H9 (cell line): Measurements from ENCODE around the gene GABBR2. TPM values are rescaled to one million over a fixed set of nuclear protein-coding genes. Genes with fewer than 3 reads are reported as not detected.

Source experiments
- DNase-seq: peaks from one replicate; pipeline ENCODE4 v3.0.0-alpha.2; 2017
- H2AFZ ChIP-seq: one replicate; pipeline ENCODE4 v1.6.1; 2013; ENCODE audit warnings: mild to moderate bottlenecking, low read length, control low read depth, moderate library complexity
- H2AK5ac ChIP-seq: 2 replicates; pipeline ENCODE4 v1.6.1; 2013; ENCODE audit warnings: low read length, control low read depth, mixed read lengths; ENCODE audit not compliant: insufficient read length
- H2BK120ac ChIP-seq: one replicate; pipeline ENCODE4 v1.6.1; 2013; ENCODE audit warnings: low read depth, mild to moderate bottlenecking, low read length, control low read depth, inconsistent platforms; ENCODE audit not compliant: poor library complexity, severe bottlenecking
- H2BK12ac ChIP-seq: 2 replicates; pipeline ENCODE4 v1.6.1; 2013; ENCODE audit warnings: low read length, control low read depth, mixed read lengths, low read depth; ENCODE audit not compliant: insufficient read length
- H2BK15ac ChIP-seq: 2 replicates; pipeline ENCODE4 v1.6.1; 2013; ENCODE audit warnings: low read depth, low read length, control low read depth
- H2BK20ac ChIP-seq: one replicate; pipeline ENCODE4 v1.6.1; 2013; ENCODE audit warnings: low read depth, mild to moderate bottlenecking, low read length, control low read depth, inconsistent platforms; ENCODE audit not compliant: poor library complexity, severe bottlenecking
- H2BK5ac ChIP-seq: 2 replicates; pipeline ENCODE4 v1.6.1; 2013; ENCODE audit warnings: low read length, control low read depth, mixed read lengths; ENCODE audit not compliant: insufficient read length
- H3K14ac ChIP-seq: 2 replicates; pipeline ENCODE4 v1.6.1; 2013; ENCODE audit warnings: low read length, control low read depth; ENCODE audit not compliant: insufficient read depth
- H3K18ac ChIP-seq: 2 replicates; pipeline ENCODE4 v1.6.1; 2013; ENCODE audit warnings: low read depth, mild to moderate bottlenecking, mixed read lengths, low read length, control low read depth; ENCODE audit not compliant: insufficient read length
- H3K23ac ChIP-seq: 2 replicates; pipeline ENCODE4 v1.6.1; 2013; ENCODE audit warnings: low read length, control low read depth, mixed read lengths, low read depth; ENCODE audit not compliant: insufficient read length
- H3K23me2 ChIP-seq: 2 replicates; pipeline ENCODE4 v1.6.1; 2013; ENCODE audit warnings: low read depth, mild to moderate bottlenecking, mixed read lengths, low read length, control low read depth; ENCODE audit not compliant: insufficient read length, poor library complexity, severe bottlenecking
- H3K27ac ChIP-seq: 2 replicates; pipeline ENCODE4 v1.5.1; 2013; ENCODE audit warnings: low read length, control low read depth, mixed read lengths, low read depth; ENCODE audit not compliant: insufficient read length
- H3K27me3 ChIP-seq: 2 replicates; pipeline ENCODE4 v1.6.1; 2013; ENCODE audit warnings: low read length, control low read depth, inconsistent platforms; ENCODE audit not compliant: insufficient read depth
- H3K4ac ChIP-seq: 2 replicates; pipeline ENCODE4 v1.6.1; 2013; ENCODE audit warnings: low read depth, mild to moderate bottlenecking, control low read depth, inconsistent platforms, low read length, moderate library complexity
- H3K4me1 ChIP-seq: 2 replicates; pipeline ENCODE4 v1.6.1; 2013; ENCODE audit warnings: low read length, control low read depth, inconsistent platforms; ENCODE audit not compliant: insufficient read depth
- H3K4me2 ChIP-seq: 2 replicates; pipeline ENCODE4 v1.6.1; 2013; ENCODE audit warnings: low read length, control low read depth, mixed read lengths; ENCODE audit not compliant: insufficient read length, insufficient read depth
- H3K56ac ChIP-seq: 2 replicates; pipeline ENCODE4 v1.6.1; 2013; ENCODE audit warnings: low read depth, mild to moderate bottlenecking, mixed read lengths, low read length, control low read depth; ENCODE audit not compliant: insufficient read length
- H3K79me1 ChIP-seq: 2 replicates; pipeline ENCODE4 v1.6.1; 2013; ENCODE audit warnings: low read depth, mild to moderate bottlenecking, moderate library complexity, low read length, control low read depth, inconsistent platforms; ENCODE audit not compliant: insufficient read depth, poor library complexity, severe bottlenecking
- H3K79me2 ChIP-seq: 2 replicates; pipeline ENCODE4 v1.6.1; 2013; ENCODE audit warnings: low read length, control low read depth, inconsistent platforms; ENCODE audit not compliant: insufficient read depth
- H3K9ac ChIP-seq: 2 replicates; pipeline ENCODE4 v1.6.1; 2013; ENCODE audit warnings: low read length, control low read depth, mixed read lengths; ENCODE audit not compliant: insufficient read length; ENCODE audit errors: extremely low read depth
- H3K9me3 ChIP-seq: one replicate; pipeline ENCODE4 v1.6.1; 2013; ENCODE audit warnings: low read depth, low read length, inconsistent platforms; ENCODE audit not compliant: control insufficient read depth
- H3T11ph ChIP-seq: one replicate; pipeline ENCODE4 v1.6.1; 2013; ENCODE audit warnings: mild to moderate bottlenecking, low read length, control low read depth, inconsistent platforms
- H4K20me1 ChIP-seq: one replicate; pipeline ENCODE4 v1.6.1; 2013; ENCODE audit not compliant: control insufficient read depth, insufficient read length, insufficient read depth
- H4K5ac ChIP-seq: 2 replicates; pipeline ENCODE4 v1.6.1; 2013; ENCODE audit warnings: low read depth, mild to moderate bottlenecking, mixed read lengths, low read length, control low read depth; ENCODE audit not compliant: insufficient read length
- H4K8ac ChIP-seq: replicated peaks from 2 replicates; pipeline ENCODE4 v1.6.1; 2013; ENCODE audit warnings: low read length, control low read depth, mixed read lengths, low read depth; ENCODE audit not compliant: insufficient read length
- H4K91ac ChIP-seq: 2 replicates; pipeline ENCODE4 v1.6.1; 2013; ENCODE audit warnings: low read depth, mild to moderate bottlenecking, moderate library complexity, mixed read lengths, low read length, control low read depth; ENCODE audit not compliant: insufficient read length
- H3K27ac Mint-ChIP-seq, 3 experiments: 2 replicates in 2 of 3; 3 replicates in 1 of 3; pipeline ENCODE4 v1.8.0; 2020 to 2021; ENCODE audit warnings: mixed read lengths in 3 of 3, mild to moderate bottlenecking in 1 of 3, moderate library complexity in 1 of 3
- H3K27me3 Mint-ChIP-seq: 2 replicates; pipeline ENCODE4 v1.8.0; 2021; ENCODE audit warnings: low read depth, mild to moderate bottlenecking, moderate library complexity, mixed read lengths
- H3K36me3 Mint-ChIP-seq, 3 experiments: 2 replicates in 2 of 3; 3 replicates in 1 of 3; pipeline ENCODE4 v1.8.0; 2020 to 2021; ENCODE audit warnings: low read depth in 3 of 3, mixed read lengths in 3 of 3; ENCODE audit not compliant: insufficient read depth in 1 of 3
- H3K4me1 Mint-ChIP-seq, 2 experiments: 2 replicates each; pipeline ENCODE4 v1.8.0; 2020; ENCODE audit warnings: mixed read lengths in 2 of 2
- H3K4me3 Mint-ChIP-seq, 2 experiments: 2 replicates in 1 of 2; 3 replicates in 1 of 2; pipeline ENCODE4 v1.8.0; 2020 to 2021; ENCODE audit warnings: mild to moderate bottlenecking in 2 of 2, mixed read lengths in 2 of 2, moderate library complexity in 1 of 2
- H3K9me3 Mint-ChIP-seq, 2 experiments: 2 replicates in 1 of 2; 3 replicates in 1 of 2; pipeline ENCODE4 v1.8.0; 2020; ENCODE audit warnings: mild to moderate bottlenecking in 2 of 2, mixed read lengths in 2 of 2, moderate library complexity in 1 of 2
- CTCF ChIP-seq: fragments of 200-600 bp; sonication (generic); conservative IDR thresholded peaks from 3 replicates; pipeline ENCODE4 v1.8.0; 2021; ENCODE audit warnings: antibody characterized with exemption, mild to moderate bottlenecking
- WGBS: extraction: QIAGEN DNeasy Blood & Tissue Kit; methylation state at CpG from one replicate; pipeline ENCODE4 v1.1.7; 2013; ENCODE audit warnings: missing lambda C conversion rate, low lambda C conversion rate, mixed read lengths; ENCODE audit not compliant: insufficient read length; ENCODE audit errors: extremely low coverage; 5-methylcytosine and 5-hydroxymethylcytosine counted together
- total RNA-seq: library from RNA; stranded (reverse); gene quantifications from 2 replicates; pipeline ENCODE4 v1.2.1, GENCODE V29; 2021

GABBR2 gene
- total RNA-seq, 1 experiment from 2014 or later = 0.66 TPM

GRCh38 chr9:98658951-98659351 is 49.8 kb downstream of the GABBR2 start:
- Histone ChIP-seq H2AFZ (no peak overlapping the region), H4K5ac (no peak overlapping the region), H3K79me2 (no peaks in the 10 kb centered on the region), H4K91ac (no peak overlapping the region), H3K18ac (no peak overlapping the region), H3K23ac (no peak overlapping the region), H3K9ac (no peak overlapping the region), H3K9me3 (no peaks in the 10 kb centered on the region), H3K14ac (no peak overlapping the region), H3K27ac (no peak overlapping the region), H3T11ph (no peak overlapping the region), H2BK5ac (no peak overlapping the region), H3K56ac (no peak overlapping the region), H4K20me1 (no peaks in the 10 kb centered on the region), H2BK20ac (no peak overlapping the region), H3K4ac (no peak overlapping the region), H2BK15ac (no peak overlapping the region), H4K8ac (no peak overlapping the region), H3K4me1 (no peaks in the 10 kb centered on the region), H2BK12ac (no peak overlapping the region), H3K23me2 (no peaks in the 10 kb centered on the region), H2AK5ac (no peak overlapping the region), H3K79me1 (no peaks in the 10 kb centered on the region), H3K4me2 (no peak overlapping the region), H3K27me3 (no peaks in the 10 kb centered on the region), H2BK120ac (no peak overlapping the region)
- H3K36me3 Mint-ChIP-seq = no peaks in the 10 kb centered on the region
- DNase-seq = no peak
- H3K27ac Mint-ChIP-seq = no peak overlapping the region
- H3K27me3 Mint-ChIP-seq = peaks cover 5% of the 10 kb centered on the region; the same call in 1 of the 2 replicates
- H3K4me1 Mint-ChIP-seq = no peaks in the 10 kb centered on the region
- no peak for TF ChIP-seq CTCF
- WGBS = no CpG with 5 or more reads among the region's 1 CpG
- no peak overlapping the region for H3K4me3 Mint-ChIP-seq
- no peaks in the 10 kb centered on the region; a peak in 1 of 5 replicates for H3K9me3 Mint-ChIP-seq
